Measurements from ENCODE around the gene SLCO2B1.

SLCO2B1 gene

DNA sequence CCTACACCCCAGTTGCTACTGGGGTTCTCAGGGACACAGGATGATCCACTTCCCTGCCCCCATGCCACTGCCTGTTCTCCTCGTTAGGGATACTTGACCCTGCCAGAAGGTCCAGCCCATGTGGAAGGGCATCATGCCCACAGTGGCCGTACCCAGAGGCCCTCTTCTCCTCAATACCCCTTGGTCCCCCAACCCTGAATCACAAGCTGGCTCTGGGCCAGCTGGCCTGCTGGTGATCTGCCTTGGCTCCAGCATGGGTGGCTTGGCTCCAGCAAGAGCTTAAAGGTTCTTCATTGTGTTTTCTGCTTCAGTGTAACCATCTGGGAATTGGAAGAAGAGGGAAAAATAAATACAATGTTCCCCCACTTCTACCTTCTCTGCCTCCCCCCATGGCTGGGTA lies 78.6 kb downstream of the SLCO2B1 start:
- DNase-seq, result no peak

DNA sequence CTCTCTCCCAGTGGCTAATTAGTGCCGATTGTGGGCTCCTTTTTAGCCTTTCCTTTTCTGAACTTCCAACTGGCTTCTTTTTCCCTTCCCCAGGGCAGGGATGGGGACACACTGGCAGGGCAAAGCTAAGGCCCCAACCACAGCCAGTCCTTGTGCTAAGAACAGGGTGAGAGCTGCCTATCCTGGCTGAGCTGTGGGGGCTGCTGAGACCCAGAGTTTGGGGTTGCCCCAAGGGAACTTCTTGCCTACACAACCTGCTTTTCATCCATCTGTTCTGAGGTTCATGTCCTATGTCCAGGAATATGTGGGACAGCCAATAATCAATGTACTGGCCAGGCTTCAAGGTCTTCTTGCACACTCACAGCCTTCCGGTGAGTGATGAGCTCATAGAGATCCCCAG lies 79.7 kb downstream of the SLCO2B1 start:
- no peak for DNase-seq

DNA sequence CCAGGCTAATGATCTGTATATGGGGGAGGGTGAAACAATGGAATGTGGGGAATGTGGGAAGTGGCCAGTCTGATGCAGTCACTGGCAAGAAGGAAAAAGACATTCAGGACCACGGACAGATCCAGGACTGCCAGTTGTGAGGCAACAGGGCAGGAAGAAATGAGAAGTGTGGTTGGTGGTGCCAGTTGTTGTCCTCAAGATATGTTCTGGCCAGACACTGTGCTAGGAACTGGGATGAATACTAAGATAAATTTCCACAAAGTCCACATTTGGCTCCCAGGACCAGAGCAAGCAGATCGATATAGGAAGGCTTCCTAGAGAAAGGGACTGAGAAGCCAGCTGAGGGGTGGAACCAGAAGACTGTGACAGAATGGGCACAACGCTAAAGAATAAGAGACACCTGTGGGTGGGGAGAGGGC lies 82.9 kb downstream of the SLCO2B1 start:
- no peak for DNase-seq

DNA sequence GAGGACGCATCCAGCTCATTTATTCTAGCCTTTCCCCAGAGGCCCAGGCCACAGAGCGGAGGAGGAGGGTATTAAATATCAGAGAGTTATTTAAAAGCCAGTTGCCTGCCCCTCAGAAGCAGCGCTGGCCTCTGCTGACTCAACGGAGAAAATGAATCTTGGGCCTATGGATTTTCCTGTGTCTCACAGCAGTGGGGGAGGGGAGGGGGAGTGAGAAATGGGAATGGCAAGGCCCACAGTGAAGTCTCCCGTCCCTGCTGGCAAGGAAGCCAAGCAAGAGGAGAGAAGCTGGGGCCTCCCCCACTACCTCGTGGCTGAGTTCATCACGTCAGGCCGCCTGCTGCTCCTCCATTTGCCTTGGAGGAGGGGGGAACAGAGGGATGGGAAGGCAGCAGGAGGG lies 85.2 kb downstream of the SLCO2B1 start:
- DNase-seq, result no peak

DNA sequence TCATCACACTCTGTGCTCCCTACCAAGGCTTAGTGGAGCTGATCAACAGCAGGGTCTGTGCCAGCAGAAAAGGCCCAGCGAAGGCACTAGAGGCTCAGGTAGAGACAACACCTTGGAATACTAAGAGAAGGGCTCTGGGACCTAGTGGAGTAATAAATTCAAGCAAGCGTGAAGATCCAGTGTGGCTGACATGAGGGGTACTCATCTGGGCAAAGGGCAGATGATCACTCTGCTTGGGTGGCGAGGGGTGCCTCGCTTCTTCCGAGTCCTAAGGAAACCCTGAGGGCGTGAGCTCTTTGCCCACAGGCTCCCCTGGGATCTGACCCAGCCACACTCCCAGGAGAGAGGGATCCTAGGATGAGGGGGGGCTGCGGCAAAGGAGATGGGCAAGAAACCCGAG lies 86.1 kb downstream of the SLCO2B1 start:
- no peak for DNase-seq

DNA sequence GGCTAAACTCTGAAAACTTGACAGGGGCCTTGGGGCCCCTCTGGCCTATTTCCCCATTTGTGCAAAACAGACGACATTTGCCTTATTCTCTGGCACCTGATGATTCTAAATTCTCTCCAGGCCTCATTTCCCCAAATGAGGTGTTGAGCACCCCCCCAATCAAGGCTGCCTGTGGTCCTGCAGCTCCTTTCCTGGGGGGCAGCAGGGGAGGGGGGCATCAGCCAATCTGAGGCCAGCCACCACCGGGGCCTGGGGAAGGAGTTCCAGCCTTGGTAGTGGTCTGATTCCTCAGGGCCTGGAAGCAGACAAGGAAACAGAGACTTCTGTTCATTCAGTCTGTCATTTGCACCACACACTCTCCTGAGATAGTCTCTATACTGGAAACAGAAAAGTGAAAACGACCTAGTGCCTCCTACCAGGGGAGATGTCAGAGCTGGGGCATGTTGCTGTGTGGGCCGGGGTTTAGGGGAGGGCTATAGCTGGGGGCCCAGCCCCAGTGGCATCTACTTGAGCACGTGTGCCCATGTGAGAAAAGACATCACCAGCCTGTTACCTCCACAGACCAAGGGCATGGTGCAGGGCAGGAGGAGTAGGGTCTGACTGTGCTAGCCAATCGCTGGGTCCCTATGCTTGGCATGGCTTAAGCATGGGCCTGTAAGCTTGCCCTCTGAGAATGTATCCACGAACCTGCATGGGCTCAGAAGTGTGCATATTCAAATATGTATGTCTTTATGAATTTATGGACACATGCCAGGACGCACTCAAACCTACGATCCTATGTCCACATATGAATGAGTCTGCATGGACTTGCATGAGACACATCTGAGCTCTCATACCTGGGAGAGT lies 87.9 kb downstream of the SLCO2B1 start:
- no peak for DNase-seq

DNA sequence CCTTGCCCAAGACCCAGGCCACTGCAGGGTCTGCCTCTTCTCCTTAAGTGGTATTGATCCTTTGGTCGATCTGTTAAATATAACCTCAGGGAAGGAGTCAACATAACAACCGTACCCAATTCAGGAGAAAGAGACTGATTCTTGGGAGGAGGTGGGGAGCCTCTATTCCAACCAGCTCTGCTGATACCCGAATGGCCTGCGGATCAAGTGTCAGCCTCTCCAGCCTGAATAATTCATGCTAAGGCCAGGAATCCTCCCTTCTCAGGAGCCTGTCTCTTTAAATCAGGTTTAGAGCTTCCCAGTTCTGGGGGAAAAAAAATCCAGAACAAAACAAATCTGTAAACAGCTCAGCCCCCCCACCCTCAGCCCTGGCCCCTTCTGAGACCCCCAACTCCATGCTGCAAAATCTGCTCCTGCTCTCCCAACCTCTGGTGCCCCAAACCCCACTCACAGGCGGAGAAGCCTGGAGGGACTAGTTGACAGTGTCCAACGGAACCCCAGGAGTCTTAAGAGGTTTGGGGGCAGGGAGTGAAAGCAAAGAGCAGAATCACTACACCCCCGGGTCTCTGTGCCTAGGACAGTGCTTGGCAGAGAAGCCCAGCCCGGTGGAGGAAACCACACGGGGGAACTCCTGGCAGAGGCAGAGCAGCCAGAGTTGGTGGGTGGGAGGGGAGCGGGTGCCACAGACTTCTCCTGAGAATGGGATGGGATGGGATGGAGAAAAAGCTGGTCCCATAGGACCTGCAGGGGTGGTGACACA lies 88.8 kb downstream of the SLCO2B1 start:
- DNase-seq, result no peak

DNA sequence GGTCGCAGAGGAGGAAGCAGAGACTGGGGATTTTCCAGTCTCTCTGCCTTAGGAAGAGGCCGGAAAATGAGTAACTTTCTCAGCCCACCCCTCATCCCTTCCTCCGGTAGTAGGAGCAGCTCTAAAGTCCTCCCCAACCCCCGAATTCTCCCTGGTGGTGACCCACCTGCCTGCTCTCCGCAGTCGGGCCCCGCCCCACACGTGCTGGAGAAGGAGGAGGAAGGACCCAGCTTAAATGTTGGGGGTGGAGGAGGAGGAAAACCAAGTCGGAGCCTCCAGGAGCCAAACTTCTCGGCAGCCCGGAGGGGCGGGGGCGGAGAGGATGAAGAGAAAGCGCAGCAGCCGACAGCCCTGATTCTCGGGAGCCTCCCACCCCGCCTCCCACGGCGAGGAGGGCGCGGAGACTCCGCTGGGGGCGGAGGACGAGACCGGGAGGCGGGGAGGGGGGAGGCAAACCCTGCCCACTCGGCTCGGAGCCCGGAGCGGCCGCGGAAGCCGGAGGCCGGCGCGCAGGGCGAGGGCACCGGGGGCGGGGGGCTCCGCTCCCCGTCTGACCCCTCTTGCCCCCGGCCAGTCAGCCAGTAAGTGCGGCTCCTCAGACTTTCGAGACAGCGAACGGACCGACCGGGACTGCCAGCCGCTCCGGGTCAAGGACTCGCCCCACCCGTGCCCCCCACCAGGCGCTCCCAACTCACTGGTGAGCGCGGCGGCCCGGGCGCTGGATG lies 89.6 kb downstream of the SLCO2B1 start, which contains the start of gene TPBGL:
Gene TPBGL (plus strand): TSS at position 464 of the 725 bp plus-strand sequence. CDS start 276 bp downstream, outside the sequence.
- DNase-seq, result no peak

DNA sequence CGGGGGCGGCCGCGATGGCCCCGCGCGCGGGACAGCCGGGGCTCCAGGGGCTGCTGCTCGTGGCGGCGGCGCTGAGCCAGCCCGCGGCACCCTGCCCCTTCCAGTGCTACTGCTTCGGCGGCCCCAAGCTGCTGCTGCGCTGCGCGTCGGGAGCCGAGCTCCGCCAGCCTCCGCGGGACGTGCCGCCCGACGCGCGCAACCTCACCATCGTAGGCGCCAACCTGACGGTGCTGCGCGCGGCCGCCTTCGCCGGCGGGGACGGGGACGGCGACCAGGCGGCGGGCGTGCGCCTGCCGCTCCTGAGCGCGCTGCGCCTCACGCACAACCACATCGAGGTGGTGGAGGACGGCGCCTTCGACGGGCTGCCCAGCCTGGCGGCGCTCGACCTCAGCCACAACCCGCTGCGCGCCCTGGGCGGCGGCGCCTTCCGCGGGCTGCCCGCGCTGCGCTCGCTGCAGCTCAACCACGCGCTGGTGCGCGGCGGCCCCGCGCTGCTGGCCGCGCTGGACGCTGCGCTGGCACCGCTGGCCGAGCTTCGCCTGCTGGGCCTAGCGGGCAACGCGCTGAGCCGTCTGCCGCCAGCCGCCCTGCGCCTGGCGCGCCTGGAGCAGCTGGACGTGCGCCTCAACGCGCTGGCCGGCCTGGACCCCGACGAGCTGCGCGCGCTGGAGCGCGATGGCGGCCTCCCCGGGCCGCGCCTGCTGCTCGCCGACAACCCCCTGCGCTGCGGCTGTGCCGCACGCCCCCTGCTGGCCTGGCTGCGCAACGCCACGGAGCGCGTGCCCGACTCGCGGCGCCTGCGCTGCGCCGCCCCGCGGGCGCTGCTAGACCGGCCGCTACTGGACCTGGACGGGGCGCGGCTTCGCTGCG lies 90.4 kb downstream of the SLCO2B1 start:
- DNase-seq, result peak; percentile 88

DNA sequence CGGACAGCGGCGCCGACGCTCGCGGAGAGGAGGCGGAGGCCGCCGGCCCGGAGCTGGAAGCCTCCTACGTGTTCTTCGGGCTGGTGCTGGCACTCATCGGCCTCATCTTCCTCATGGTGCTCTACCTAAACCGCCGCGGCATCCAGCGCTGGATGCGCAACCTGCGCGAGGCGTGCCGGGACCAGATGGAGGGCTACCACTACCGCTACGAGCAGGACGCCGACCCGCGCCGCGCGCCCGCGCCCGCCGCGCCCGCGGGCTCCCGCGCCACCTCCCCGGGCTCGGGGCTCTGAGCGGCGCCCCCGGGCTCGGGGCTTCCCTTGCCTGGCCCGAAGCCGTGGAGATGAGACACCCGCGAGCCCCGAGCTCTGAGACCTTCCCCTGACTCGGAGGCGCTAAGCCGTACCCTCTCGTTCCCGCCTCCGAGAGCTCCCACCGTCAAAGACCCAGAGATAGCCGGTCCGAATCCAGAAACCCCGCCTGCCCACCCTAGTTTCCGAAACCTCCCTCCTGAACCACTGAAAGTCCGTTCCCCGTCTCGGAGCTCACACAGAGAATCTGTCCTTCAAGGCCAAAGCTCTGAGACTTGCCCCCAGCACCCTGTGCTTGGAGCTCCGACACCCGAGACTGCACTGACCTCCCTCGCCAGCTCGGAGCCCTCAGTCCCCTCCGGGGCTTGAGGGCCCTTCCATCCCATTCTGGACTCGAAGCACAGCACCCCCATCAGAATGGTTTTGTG lies 91.2 kb downstream of the SLCO2B1 start:
- no peak for DNase-seq

DNA sequence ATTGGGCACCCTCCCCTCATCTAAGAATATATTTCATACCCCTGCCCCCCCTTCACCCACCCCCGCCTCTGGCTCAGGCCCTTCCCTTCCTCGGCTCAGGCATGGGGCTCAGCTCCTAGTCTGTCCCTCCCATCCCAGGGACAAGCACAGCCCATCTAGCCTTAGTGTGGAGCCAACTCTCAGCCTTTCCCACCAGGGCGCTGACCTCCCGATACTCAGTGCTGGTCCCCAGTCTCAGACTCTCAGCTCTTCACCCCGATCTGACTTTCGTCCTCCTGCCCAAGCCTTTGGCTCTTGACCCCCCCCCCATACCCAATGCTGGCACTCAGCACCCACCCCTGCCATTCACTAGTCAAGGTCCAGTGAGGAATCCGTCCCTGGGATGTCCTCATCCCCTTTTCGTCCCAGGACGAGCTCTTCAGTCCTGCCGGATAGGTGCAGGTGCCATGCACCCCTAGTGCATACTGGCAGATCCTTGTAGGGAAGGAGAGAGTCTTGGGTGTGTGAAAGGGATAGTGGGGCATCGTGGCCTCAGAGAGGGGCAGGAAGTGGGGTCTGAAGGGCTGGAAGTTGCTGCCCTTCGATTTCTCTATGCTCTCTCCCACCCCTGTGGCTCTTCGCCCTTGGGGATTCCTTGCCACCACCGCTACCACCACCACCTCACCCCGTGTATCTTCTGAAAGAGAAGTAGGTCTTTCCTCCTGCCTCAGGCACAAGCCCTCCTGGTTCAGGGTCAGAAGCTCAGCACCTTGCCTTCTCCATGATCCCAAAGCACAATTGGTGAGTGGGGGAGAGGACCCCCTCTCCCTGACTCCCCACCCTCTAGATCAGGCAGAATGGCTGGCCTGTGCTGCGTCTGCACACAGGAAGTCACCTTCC lies 92.1 kb downstream of the SLCO2B1 start:
- DNase-seq, result no peak

DNA sequence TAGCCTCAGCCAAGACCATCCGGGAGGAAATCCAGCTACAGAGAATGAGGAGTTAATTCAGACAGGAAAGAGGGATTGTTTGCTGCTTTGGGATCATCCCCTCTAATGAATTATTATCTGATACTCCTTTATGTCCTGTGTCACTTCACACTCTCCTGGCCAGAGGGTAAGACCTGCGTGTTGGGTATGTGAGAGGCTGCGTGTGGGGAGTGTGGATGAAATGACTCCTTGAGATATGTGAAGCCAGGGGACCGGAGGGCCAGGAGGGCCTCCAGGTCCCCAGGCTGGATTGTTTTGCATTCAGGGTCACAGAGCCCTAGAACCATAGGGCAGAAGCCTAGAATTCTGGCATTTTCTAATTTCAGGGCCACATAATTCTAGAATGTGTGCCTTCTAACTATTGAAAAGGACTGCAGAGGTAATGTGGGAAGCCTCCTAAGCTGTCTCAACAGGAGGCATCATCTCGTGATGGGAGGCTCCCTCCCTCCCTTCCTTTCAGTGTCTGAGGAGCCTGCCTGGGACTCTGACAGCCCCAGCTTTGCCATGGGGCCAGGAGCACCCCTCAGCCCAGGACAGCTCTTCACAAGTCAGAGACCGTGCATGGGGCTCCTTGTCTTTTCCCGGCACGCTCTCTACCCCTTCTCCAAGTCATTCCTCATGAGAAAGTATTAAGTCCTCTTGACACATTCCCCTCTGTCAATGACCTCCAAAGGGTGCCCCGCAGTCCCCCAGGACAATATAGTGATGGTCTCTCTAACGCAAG lies 93.3 kb downstream of the SLCO2B1 start:
- DNase-seq, result no peak

DNA sequence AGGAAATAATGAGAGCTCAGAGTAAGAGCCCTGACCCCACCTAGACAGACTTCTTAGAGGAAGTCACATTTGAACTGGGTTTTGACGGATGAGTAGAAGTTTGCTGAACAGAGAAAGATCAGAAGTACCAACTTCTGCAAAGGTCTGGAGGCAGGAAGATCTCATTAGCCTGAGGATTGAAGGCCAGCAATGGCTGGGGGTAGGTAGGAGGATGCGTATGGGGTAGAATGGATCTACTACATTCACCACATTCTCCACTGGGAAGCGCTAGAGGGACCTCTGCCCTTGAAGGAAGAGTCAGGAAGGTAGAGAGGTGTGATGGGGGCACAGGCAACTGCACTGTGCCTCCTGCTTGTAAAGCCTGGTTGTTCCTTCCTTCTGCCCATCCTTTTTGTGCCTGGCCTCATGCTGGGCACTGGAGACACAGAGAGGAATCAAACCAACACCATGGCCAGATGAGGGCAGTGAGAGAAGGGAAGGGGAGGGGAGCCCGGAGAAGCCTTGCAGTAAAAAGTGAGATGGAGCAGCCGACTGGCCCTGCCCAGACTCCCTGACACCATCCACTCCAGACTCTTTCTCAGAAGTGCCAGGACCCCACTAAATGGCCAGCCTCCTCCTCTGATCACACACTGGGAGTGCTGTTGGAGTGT lies 94.6 kb downstream of the SLCO2B1 start:
- no peak for DNase-seq

DNA sequence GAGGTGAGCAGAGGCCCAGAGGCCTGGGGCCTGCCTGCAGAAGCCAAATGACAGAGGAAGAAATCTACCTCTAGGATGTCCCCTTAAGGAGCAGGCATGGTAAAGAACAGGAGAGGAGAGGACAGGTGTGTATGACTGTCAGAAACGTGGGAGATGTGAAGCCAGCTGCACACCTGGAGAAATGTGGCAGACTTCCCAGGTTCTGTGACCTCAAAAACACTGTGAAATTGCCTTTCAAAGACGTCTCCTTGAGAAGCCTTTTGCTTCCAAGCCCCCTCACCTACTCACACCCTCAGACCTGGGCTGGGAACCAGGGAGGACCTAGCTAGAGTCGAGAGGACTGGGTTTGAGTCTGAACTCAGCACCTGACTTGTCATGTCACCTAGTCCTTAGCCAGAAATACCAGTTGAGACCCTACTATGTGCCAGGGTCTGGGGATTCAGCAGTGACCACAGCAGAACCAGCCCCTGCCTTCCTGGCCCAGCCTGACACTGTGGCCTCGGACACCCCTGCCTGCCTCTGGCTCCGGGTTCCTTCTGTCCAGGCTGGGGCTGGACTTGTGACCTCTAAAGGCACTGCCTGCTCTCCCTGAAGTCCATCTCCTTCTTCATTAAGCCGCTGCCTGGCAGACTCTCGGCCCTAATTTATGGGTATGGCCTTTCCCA lies 95.2 kb downstream of the SLCO2B1 start:
- DNase-seq, result no peak

DNA sequence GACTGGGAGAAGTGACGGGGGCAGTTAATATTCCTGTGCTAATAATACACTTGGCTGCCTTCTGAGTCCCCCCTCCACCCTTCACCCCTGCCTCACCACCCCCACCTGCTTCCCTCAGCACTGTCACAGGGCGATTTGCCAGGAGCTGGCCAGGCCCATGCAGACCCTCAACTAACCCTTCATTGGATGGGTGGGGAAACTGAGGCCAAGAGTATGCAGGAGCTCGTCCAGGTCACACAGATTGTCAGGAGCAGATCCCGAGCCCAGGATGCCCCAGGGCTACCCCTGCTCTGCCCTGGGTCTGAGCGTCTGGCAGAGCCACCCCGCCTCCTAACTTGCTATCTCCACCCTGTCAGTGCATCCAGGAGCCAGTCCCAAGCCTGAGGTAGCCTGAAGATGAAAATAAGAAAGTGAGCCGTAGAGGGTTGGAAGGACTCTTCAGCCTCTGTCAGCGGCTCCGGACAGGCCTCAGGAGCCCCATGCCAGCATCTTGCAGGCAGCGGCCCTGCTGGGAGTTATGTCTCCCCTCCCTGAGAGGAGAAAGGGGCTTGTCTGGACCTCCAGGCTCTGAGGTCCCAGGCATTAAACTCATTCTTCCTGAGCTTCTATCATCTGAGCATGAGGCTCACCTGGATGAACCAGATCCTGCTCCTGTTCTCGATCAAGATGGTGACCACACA lies 95.9 kb downstream of the SLCO2B1 start:
- no peak for DNase-seq

DNA sequence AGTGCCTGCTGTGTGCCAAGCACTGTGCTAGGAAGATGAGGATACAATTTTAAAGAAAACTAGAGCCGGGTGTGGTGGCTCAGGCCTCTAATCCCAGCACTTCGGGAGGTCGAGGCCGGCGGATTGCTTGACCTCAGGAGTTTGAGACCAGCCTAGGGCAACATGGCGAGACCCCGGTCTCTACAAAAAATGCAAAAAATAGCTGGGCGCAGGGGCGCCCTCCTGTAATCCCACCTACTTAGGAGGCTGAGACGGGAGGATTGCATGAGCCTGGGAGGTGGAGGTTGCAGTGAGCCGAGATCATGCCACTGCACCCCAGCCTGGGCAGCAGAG lies 98.0 kb downstream of the SLCO2B1 start:
- no peak for DNase-seq

DNA sequence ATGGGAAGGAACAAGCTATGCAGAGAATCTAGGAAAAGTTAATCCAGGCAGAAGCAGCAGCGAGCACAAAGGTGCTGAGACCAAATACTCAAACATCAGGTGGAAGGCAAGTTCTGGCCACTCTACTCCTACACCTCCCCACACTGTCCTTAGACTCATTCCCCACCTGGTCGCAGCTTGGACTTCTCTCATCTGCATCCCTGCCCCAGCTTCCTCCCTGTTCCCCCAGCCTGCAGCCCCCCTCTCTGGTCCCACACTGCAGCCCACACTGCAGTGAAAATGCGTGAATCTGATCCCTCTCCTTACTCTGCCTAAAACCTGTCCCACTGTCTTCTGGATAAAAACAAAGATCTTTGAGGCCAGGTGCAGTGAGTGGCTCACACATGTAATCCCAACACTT lies 98.8 kb downstream of the SLCO2B1 start:
- DNase-seq, result no peak

DNA sequence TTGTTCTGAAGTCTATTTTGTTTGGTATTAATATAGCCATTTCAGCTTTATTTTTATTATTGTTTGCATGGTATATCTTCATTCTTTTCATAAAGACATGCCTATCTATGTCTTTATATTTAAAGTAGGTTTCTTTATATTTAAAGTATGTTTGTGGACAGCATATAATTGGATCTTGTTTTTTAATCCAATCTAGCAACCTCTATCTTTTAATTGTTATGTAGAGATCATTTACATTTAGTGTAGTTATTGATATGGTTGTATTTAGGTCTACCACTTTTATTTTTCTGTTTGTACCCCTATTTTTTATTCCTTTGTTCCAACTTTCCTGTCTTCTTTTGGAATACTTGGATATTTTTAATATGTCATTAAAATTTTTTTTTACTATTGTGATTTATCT lies 103.4 kb downstream of the SLCO2B1 start:
- no peak for DNase-seq

All from NCI-H2227 treated with DMSO at 0.1 percent for 48 hours (cell line).